Stimulated activated CD4-positive, alpha-beta T cell treated with anti-CD3 and anti-CD28 coated beads, Interleukin-2, amount 100 ng/mL, for 48 hours (primary cell): ENCODE data around the gene ZRSR2.
"Not testable (repeated sequence)": the region's sequence is repeated elsewhere in the genome, so short reads cannot be mapped to it uniquely, and the experiment has no call there.

Experiments
- DNase-seq, 2 donors: peaks; one replicate each; pipeline ENCODE4 v3.0.0-alpha.2; 2020

Gene ZRSR2

DNA sequence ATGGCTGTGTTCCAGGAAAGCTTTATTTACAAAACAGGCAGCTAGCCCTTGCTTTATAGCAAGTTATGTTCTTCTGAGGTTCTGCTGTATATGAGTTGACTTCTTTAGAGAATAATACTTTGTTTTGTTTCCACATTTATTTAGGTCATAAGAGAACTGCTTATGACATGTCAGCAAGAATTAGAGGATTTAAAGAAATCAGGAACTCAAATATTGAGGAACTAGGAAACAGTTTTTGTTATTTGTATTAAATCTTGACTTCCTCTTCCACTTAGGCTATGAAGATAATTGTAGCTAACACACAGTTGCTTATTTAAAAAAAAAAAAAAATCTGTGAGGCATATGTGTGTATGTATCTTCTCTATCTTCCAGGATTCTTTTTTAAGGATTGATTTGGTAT lies 14.3 kb downstream of the ZRSR2 start:
- no peak for DNase-seq

DNA sequence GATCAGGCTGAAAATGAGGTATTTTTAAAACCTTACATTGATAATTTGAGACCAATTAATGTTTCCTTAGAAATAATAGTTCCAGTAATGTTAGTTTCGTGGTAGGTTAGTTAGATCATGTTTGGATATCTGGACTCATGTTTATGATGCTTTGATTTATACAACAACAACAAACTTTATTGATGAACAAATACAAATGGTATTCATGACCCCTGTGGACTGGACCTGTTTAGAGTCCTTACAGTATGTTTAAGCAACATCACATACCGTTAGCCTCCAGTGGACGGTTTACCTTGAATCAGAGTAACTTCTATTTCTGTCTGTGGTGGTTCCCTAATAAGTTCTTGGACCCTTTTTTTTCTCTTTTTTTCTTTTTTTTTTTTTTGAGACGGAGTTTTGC lies 18.0 kb downstream of the ZRSR2 start:
- DNase-seq: no peak

DNA sequence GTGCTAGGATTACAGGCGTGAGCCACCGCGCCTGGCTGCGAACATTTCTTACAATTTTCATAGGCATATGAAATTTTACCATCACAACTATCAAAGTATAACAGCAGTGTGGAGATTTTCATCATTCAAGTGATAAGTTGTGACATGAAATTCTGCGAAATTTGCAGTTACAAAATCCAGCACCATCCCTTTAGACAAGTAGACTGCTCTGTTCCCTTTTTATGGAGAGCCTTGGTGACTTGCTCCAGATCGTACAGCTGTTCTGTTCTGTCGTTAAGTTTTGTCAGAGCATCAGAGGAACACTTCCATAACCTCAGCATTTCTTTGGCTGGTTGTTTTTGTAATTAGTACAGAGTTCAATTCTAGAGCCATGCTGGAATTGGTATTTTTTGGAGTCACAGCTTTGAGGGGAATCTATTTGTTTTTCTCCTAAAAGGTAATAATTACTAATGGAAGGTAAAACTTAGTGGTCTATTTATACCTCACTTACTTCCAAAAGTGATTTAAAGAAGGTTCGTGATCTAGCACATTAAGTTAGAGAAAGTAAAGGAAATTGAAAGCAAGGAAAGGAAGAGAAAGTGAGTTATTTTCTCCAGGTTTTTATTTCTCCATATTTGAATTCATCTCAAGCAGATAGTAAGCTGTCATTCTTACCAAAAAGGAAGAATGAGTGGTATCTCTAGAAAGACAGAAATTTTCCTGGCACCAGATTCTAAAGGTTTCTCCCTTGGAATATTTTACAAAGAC lies 22.1 kb downstream of the ZRSR2 start:
- DNase-seq: no peak

DNA sequence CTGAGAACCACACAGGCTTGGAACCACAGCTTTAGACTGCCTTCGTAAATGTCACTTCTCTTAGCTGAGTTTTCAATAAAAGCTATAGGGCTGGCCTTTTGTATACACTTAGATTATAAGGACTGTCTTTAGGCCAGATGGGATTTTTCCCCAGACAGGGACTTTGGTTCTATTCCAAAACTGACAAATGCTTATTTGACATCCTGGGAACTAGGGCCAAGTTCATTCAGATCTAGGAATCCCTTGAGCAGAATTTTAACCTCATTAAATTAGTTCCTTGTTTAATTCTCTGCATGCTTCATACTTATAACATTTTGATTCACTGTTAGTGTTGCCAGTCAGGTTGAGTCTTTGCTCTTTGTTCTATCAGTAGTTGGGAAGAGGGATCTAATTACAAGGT lies 23.1 kb downstream of the ZRSR2 start:
- no peak for DNase-seq

DNA sequence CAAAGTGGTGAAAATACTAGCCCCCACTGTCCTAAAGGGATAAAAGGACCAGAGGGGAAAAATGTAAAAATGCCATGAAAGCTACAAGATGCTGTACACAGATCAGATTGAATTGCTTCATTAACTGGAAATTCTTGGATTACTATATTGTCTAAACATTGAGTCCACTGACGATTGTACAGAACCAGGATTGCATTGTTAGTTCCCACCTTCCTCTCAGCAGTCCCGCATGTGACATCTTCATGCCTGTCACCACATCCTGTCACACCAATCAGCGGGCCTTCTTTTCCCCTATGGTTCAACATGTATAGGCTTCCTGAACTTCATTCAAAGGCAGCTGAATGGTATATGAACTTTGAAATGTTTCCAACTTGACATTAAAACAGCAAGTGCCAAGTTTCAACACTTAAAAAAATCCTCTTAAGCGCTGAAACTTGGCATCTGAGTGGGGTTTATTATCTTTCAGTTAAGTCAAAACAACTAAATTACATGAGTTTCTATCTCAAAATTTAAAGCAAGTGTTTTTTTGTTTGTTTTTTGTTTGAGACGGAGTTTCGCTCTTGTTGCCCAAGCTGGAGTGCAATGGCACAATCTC lies 24.6 kb downstream of the ZRSR2 start:
- DNase-seq: no peak

GRCh38 chrX:15815779-15816437 lies 25.6 kb downstream of the ZRSR2 start:
- peak in 1 of 2 donors; percentile 7 for DNase-seq

- no peak for DNase-seq
Observed at GRCh38 chrX:15816438-15816809, 26.1 kb downstream of the ZRSR2 start.

- peak in 1 of 2 donors; percentile 12 for DNase-seq
Observed at GRCh38 chrX:15816886-15817285, 26.6 kb downstream of the ZRSR2 start.

- no peak for DNase-seq
Observed at GRCh38 chrX:15820106-15821073, 30.1 kb downstream of the ZRSR2 start.

- DNase-seq: no peak
Observed at GRCh38 chrX:15822922-15823321, 32.6 kb downstream of the ZRSR2 start.

DNA sequence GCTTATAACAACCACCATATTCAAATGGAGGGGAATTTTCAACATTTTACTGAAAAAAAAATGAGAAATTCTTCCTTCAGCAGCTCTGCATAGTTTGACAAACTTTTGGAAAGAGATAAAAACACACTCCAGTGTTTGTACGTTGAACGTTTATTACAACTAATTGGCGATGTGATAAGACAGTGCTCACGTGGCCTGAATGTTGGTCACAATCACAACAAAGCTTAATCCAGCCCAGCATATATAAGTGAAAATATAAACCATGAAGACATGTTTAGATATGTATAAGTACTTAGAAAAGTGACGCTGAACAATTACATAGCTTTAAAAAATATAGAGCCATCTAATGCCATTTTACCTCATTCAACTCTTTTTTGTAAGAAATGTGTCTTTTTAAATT lies 35.7 kb downstream of the ZRSR2 start:
- no peak for DNase-seq

- DNase-seq: no peak
Observed at GRCh38 chrX:15829217-15829616, 38.9 kb downstream of the ZRSR2 start.

DNA sequence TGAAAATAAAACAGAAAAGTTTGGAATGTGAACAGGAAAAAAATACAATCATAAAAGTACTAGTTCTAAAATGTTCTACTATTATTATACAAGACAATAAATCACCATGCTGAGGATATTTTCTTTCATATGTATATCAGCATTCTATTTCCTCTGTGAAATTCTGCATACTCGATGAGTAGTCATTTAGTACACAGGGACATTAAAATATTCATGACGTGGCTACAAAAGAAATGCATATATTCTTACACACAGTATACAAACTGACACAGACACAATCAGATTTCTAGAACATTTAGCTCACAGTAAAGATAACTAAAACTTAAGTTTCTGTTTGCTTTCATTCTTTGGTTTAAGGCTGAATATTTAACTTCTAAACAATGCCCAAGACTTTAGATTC lies 41.1 kb downstream of the ZRSR2 start:
- DNase-seq: not testable (repeated sequence)

- DNase-seq: no peak
Observed at GRCh38 chrX:15834053-15834452, 43.8 kb downstream of the ZRSR2 start.

DNA sequence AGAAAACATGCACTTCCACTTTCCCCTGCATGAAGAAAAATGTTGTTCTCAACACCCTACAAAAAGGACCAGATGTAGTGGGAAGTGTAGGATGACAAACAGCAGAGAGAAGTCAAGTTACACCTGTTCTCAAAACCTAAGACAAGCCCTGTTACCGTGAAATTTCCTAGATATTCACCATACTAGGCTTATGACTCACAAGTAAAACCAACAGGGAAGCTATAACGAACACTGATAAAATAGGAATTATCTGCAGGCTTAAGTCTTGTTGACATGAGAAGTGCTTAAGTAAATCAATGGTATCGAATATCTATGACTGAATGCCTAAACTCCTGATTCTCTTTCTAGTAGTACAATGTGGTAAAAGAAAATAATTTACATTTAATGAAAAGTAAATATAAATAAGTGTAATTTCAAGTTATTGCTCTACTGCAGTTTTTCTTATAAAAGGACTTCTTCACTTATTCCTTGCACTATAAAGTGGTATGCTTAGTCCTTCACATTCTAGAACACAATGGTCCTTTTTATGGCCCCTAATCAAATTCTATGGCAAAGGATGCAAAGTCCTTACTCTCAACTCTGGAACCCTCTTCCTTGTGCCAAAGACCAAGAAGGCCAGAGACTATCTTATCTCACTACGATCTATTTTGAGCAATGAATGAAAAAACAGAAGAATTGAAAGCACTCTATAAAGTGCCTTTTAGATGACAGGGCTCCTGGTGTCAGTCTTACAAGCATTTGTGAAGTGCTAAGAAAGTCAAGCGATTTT lies 44.7 kb downstream of the ZRSR2 start:
- DNase-seq: no peak

DNA sequence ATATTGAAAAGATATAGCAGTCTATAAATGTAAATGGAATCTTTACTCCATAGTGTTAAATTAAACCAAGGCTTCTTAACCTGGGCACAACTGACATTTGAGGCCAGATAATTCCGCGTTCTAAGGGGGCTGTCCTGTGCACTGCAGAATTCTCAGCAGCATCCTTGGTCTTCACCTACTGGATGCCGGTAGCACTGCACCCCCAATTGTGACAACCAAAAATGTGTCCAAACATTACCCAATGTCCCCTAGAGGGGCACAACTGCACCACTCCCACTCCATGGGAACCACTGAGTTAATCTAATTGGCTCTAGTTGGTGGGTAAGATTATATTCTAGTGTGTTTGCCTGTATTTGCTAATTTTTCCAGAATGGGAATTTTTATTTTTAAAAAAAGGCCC lies 47.7 kb downstream of the ZRSR2 start:
- DNase-seq: no peak

- no peak for DNase-seq
Observed at GRCh38 chrX:15841853-15842516, 51.7 kb downstream of the ZRSR2 start.

GRCh38 chrX:15843960-15844359 lies 53.7 kb downstream of the ZRSR2 start:
- no peak for DNase-seq

DNA sequence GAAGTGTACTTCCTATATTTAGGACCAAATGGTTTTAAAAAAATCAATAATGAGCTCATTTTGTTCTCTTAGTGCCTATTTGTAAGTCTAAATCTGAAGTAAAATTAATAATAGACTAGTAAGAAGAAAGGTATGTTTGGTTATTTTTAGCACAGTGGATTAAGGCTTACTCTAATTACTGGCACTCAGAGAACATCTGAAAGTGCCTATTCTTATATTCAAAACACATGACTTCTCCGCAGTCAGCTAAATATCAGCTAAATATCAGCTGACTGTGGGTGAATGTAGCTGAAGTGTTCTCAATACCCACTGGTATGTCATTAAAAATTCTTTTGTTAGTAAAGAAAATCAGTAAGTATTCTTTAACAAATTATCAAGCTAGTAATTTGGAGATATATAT lies 58.3 kb downstream of the ZRSR2 start:
- no peak for DNase-seq

GRCh38 chrX:15849555-15849954 lies 59.3 kb downstream of the ZRSR2 start:
- DNase-seq: no peak

GRCh38 chrX:15853586-15854079 lies 63.3 kb downstream of the ZRSR2 start:
- no peak for DNase-seq
